ENCODE measurements around the gene C10orf95.

Gene C10orf95

GRCh38 chr10:102413053-102413705 lies 38.2 kb downstream of the C10orf95 start:
- H3K4me3 ChIP-seq (ENCODE audit: control insufficient read depth, low read depth, low read length): no peak overlapping the region
- no peak for TF ChIP-seq CTCF (IDR thresholded peaks at IDR 0.05; ENCODE audit: control insufficient read depth, insufficient read depth, low read depth, low read length, missing control alignments)
- no peak for DNase-seq (ENCODE audit: low read depth)

- no peak overlapping the region for H3K4me3 ChIP-seq (ENCODE audit: control insufficient read depth, low read depth, low read length)
- no peak for TF ChIP-seq CTCF (IDR thresholded peaks at IDR 0.05; ENCODE audit: control insufficient read depth, insufficient read depth, low read depth, low read length, missing control alignments)
- no peak for DNase-seq (ENCODE audit: low read depth)
These were observed 39.0 kb downstream of the C10orf95 start for GRCh38 chr10:102412293-102412692.

GRCh38 chr10:102411341-102412255 lies 39.7 kb downstream of the C10orf95 start:
- no peak overlapping the region for H3K4me3 ChIP-seq (ENCODE audit: control insufficient read depth, low read depth, low read length)
- no peak for DNase-seq (ENCODE audit: low read depth)
- no peak for TF ChIP-seq CTCF (IDR thresholded peaks at IDR 0.05; ENCODE audit: control insufficient read depth, insufficient read depth, low read depth, low read length, missing control alignments)

GRCh38 chr10:102410429-102411073 lies 40.8 kb downstream of the C10orf95 start:
- no peak for DNase-seq (ENCODE audit: low read depth)
- peak overlapping the region; percentile 28 for H3K4me3 ChIP-seq (ENCODE audit: control insufficient read depth, low read depth, low read length)

GRCh38 chr10:102409604-102410428 lies 41.5 kb downstream of the C10orf95 start:
- H3K4me3 ChIP-seq (ENCODE audit: control insufficient read depth, low read depth, low read length): peak overlapping the region; percentile 37
- no peak for DNase-seq (ENCODE audit: low read depth)
- no peak for TF ChIP-seq CTCF (IDR thresholded peaks at IDR 0.05; ENCODE audit: control insufficient read depth, insufficient read depth, low read depth, low read length, missing control alignments)

More at GRCh38 chr10:102410429-102411073, 40.8 kb downstream of the C10orf95 start:
- no peak for TF ChIP-seq CTCF (IDR thresholded peaks at IDR 0.05; ENCODE audit: control insufficient read depth, insufficient read depth, low read depth, low read length, missing control alignments)
